ENCODE data around the gene SLA2. TPM values are rescaled to one million over a fixed set of nuclear protein-coding genes. Genes with fewer than 3 reads are reported as not detected.
A peak's percentile ranks its signal among the peaks of the same experiment; 100 is the strongest.

Gene SLA2
- polyA plus RNA-seq, 1 of the 3 experiments (the other 2 are of a cell fraction): not detected

DNA sequence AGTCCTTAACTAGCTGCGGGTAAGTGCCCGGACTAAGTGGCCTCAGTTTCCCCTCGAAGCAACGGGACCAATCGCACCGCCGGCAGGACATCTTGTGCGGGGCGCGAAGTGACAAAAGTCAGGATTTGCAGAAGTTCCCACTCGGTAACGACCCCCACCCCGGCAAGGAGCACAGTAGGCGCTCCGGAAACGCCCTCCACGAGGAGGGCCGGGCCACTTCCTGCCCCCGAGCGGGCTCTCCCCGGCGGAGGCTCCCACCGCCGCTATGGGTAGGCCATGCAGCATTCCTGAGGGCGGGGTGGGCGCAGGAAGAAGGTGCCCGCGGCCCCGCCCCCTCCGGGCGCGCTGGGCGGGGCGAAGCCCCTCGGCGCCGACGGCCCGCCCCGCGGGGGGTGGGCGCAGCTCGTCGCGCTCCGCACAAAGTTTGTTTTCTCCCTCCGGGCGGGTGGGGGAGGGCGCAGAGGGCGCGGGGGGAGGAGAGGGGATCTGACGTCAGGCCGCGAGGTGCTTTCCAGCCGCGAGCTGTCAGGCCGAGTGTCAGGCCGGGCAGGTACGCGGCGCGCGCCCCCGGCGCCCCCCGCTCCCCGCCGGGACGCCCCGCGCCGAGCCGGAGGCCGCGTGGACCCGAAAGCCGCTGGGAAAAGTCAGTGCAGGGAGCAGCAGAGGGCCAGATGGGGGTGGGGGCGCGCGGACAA is 72.7 kb downstream of the SLA2 start, which contains the start of gene TGIF2:
Gene TGIF2 (plus strand): TSS at position 495 of the 695 bp plus-strand sequence. CDS start 5,178 bp downstream, outside the sequence.
- DNase-seq: peak; percentile 96
- peak within 1 kb of the TSS; percentile 65 to 77 for H3K4me3 ChIP-seq (ENCODE audit: low read depth in 2 of 2, low read length in 1 of 2)
- H3K4me2 ChIP-seq: peak within 1 kb of the TSS; percentile 99
- no peaks in the 10 kb centered on the region for H3K9me2 ChIP-seq
- peaks cover 17 to 20% of the 10 kb centered on the region in 2 experiments; a peak in 3 of 4 replicates for H3K4me1 ChIP-seq (ENCODE audit: control insufficient read depth in 1 of 2, insufficient read depth in 2 of 2, low read depth in 1 of 2, low read length in 1 of 2)
- peaks cover 5% of the 10 kb centered on the region; the same call in 1 of the 2 replicates for H4K20me1 ChIP-seq (ENCODE audit: insufficient read depth)
- H3K36me3 ChIP-seq (replicated peaks in 1 of 2; ENCODE audit: control insufficient read depth in 1 of 2, insufficient read depth in 2 of 2, low read length in 1 of 2): peaks cover 0 to 1% of the 10 kb centered on the region in 2 experiments
- peak within 1 kb of the TSS; percentile 84 for H3K9ac ChIP-seq
- H2AFZ ChIP-seq (ENCODE audit: low read depth): peak within 1 kb of the TSS; percentile 91
- H3K79me2 ChIP-seq (ENCODE audit: insufficient read depth): peaks cover 39% of the 10 kb centered on the region
- H3K27ac ChIP-seq (ENCODE audit: low read depth in 2 of 2, low read length in 1 of 2): peak within 1 kb of the TSS; percentile 55 to 78
- H3F3A ChIP-seq (replicated peaks; ENCODE audit: insufficient read depth): peaks cover 42% of the 10 kb centered on the region
- H3K27me3 ChIP-seq (ENCODE audit: insufficient read depth): no peaks in the 10 kb centered on the region
- ChIA-PET CTCF (interaction anchor here (0.5 to 3.6 kb wide), 6 partner anchors 11 to 201 kb away, joined by 3 to 20 read pairs (median 4); partner anchors contain the start of genes DSN1 and RAB5IF), POLR2A (no interaction called here)
- no peak for TF ChIP-seq RCOR1 (IDR thresholded peaks at IDR 0.05; ENCODE audit: low read length)
- TF ChIP-seq, protein P1, sequence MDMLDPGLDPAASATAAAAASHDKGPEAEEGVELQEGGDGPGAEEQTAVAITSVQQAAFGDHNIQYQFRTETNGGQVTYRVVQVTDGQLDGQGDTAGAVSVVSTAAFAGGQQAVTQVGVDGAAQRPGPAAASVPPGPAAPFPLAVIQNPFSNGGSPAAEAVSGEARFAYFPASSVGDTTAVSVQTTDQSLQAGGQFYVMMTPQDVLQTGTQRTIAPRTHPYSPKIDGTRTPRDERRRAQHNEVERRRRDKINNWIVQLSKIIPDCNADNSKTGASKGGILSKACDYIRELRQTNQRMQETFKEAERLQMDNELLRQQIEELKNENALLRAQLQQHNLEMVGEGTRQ (IDR thresholded peaks at IDR 0.05; ENCODE audit: borderline replicate concordance, low read depth, low read length): no peak
- TF ChIP-seq GABPA (IDR thresholded peaks at IDR 0.05; ENCODE audit: low read depth): peak; percentile 59
- no peak for TF ChIP-seq USF1 (IDR thresholded peaks at IDR 0.05; ENCODE audit: borderline replicate concordance, low read depth)
- TF ChIP-seq, protein P2, sequence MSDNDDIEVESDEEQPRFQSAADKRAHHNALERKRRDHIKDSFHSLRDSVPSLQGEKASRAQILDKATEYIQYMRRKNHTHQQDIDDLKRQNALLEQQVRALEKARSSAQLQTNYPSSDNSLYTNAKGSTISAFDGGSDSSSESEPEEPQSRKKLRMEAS (IDR thresholded peaks at IDR 0.05; ENCODE audit: low read depth): peak; percentile 45; the same call in 1 of the 2 replicates
- peak; percentile 37; the same call in 1 of the 2 replicates for TF ChIP-seq POLR2AphosphoS5 (IDR thresholded peaks at IDR 0.05; ENCODE audit: low read depth, low read length)
- no peak for TF ChIP-seq NFIC (IDR thresholded peaks at IDR 0.05; ENCODE audit: borderline replicate concordance)
- TF ChIP-seq MXI1 (IDR thresholded peaks at IDR 0.05; ENCODE audit: low read depth, low read length): peak; percentile 32; the same call in 1 of the 2 replicates
- WGBS (ENCODE audit: low lambda C conversion rate): 25% methylated on average over 19 of the region's 80 CpGs
- H3K9me3 ChIP-seq: no peaks in the 10 kb centered on the region

GRCh38 chr20:36572701-36573102 is 73.3 kb downstream of the SLA2 start:
- ChIA-PET CTCF (interaction anchor here (1.8 to 3.6 kb wide), 3 partner anchors 11 to 33 kb away, joined by 4 to 20 read pairs (median 6); partner anchors contain the start of gene RAB5IF), POLR2A (no interaction called here)
- Histone ChIP-seq H3K27ac (ENCODE audit: low read depth in 2 of 2, low read length in 1 of 2) (peak overlapping the region in 1 of 2 experiments; percentile 55; a peak in 2 of 4 replicates), H3K4me3 (ENCODE audit: low read depth in 2 of 2, low read length in 1 of 2) (no peak overlapping the region), H3K27me3 (ENCODE audit: insufficient read depth) (no peaks in the 10 kb centered on the region), H3F3A (replicated peaks; ENCODE audit: insufficient read depth) (peaks cover 42% of the 10 kb centered on the region), H3K9ac (no peak overlapping the region), H4K20me1 (ENCODE audit: insufficient read depth) (peaks cover 5% of the 10 kb centered on the region; the same call in 1 of the 2 replicates), H3K36me3 (replicated peaks in 1 of 2; ENCODE audit: control insufficient read depth in 1 of 2, insufficient read depth in 2 of 2, low read length in 1 of 2) (no peaks in the 10 kb centered on the region), H3K79me2 (ENCODE audit: insufficient read depth) (peaks cover 33% of the 10 kb centered on the region), H3K4me2 (0 out of 2 replicates have a peak overlapping the region, but pooled peaks have one; percentile 99), H2AFZ (ENCODE audit: low read depth) (peak overlapping the region; percentile 91), H3K4me1 (ENCODE audit: control insufficient read depth in 1 of 2, insufficient read depth in 2 of 2, low read depth in 1 of 2, low read length in 1 of 2) (peaks cover 17 to 20% of the 10 kb centered on the region in 2 experiments; a peak in 3 of 4 replicates), H3K9me2 (no peaks in the 10 kb centered on the region), H3K9me3 (no peaks in the 10 kb centered on the region)
- peak; percentile 26 for DNase-seq
- TF ChIP-seq RFX5 (IDR thresholded peaks at IDR 0.05; ENCODE audit: low read length): no peak
- TF ChIP-seq, protein P2 (IDR thresholded peaks at IDR 0.05; ENCODE audit: low read depth): no peak
- TF ChIP-seq, protein P3, sequence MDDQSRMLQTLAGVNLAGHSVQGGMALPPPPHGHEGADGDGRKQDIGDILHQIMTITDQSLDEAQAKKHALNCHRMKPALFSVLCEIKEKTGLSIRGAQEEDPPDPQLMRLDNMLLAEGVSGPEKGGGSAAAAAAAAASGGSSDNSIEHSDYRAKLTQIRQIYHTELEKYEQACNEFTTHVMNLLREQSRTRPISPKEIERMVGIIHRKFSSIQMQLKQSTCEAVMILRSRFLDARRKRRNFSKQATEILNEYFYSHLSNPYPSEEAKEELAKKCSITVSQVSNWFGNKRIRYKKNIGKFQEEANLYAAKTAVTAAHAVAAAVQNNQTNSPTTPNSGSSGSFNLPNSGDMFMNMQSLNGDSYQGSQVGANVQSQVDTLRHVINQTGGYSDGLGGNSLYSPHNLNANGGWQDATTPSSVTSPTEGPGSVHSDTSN (IDR thresholded peaks at IDR 0.05): no peak
- no peak for TF ChIP-seq USF1 (IDR thresholded peaks at IDR 0.05; ENCODE audit: borderline replicate concordance, low read depth)
- 90% methylated on average over 19 of the region's 20 CpGs for WGBS (ENCODE audit: low lambda C conversion rate)
